ENCODE measurements around the gene PIGM. TPM values are rescaled to one million over a fixed set of nuclear protein-coding genes. Genes with fewer than 3 reads are reported as not detected.

The PIGM gene
- total and polyA plus RNA-seq, 9 donors, result 2.7 to 7.4 (median 5.9) TPM

- Histone ChIP-seq H3K9me3 (no peaks in the 10 kb centered on the region), H3K27ac (no peak overlapping the region)
Measured at GRCh38 chr1:159992161-159992560, 39.6 kb downstream of the PIGM start.

GRCh38 chr1:159991513-159991912 is 40.3 kb downstream of the PIGM start:
- Histone ChIP-seq H3K4me1 (ENCODE audit: insufficient read depth) (no peaks in the 10 kb centered on the region), H3K36me3 (no peaks in the 10 kb centered on the region), H3K27ac (no peak overlapping the region), H3K9me3 (no peaks in the 10 kb centered on the region), H3K4me3 (no peak overlapping the region), H3K27me3 (no peaks in the 10 kb centered on the region)
- TF ChIP-seq EP300 (IDR thresholded peaks at IDR 0.05) (no peak), POLR2A (IDR thresholded peaks at IDR 0.05) (no peak), CTCF (IDR thresholded peaks at IDR 0.05) (no peak)
- 43 to 62% (median 51%) methylated on average over 4 of the region's 4 CpGs for WGBS, 3 donors
- DNase-seq, result no peak
- intact Hi-C loops (cut with DNase I), result no loop called here

More at GRCh38 chr1:159992161-159992560, 39.6 kb downstream of the PIGM start:
- Histone ChIP-seq H3K4me3 (no peak overlapping the region), H3K36me3 (no peaks in the 10 kb centered on the region), H3K4me1 (ENCODE audit: insufficient read depth) (no peaks in the 10 kb centered on the region), H3K27me3 (no peaks in the 10 kb centered on the region)
- TF ChIP-seq CTCF (IDR thresholded peaks at IDR 0.05), result no peak
- no peak for TF ChIP-seq POLR2A (IDR thresholded peaks at IDR 0.05)
- no peak for TF ChIP-seq EP300 (IDR thresholded peaks at IDR 0.05)
- WGBS, 3 donors, result 30 to 45% (median 44%) methylated on average over 1 of the region's 1 CpG
- DNase-seq, result no peak
- intact Hi-C loops (cut with DNase I), result no loop called here

- Histone ChIP-seq H3K27ac (no peak overlapping the region), H3K27me3 (no peaks in the 10 kb centered on the region), H3K9me3 (no peaks in the 10 kb centered on the region), H3K4me1 (ENCODE audit: insufficient read depth) (no peaks in the 10 kb centered on the region), H3K4me3 (no peak overlapping the region), H3K36me3 (no peaks in the 10 kb centered on the region)
- intact Hi-C loops (cut with DNase I), result no loop called here
- TF ChIP-seq POLR2A (IDR thresholded peaks at IDR 0.05) (no peak), CTCF (IDR thresholded peaks at IDR 0.05) (no peak), EP300 (IDR thresholded peaks at IDR 0.05) (no peak)
- 79 to 84% (median 79%) methylated on average over 5 of the region's 5 CpGs for WGBS, 3 donors
- DNase-seq, result no peak
Measured at GRCh38 chr1:159990005-159990404, 41.8 kb downstream of the PIGM start.

GRCh38 chr1:159989581-159989980 is 42.2 kb downstream of the PIGM start:
- Histone ChIP-seq H3K27ac (no peak overlapping the region), H3K4me3 (no peak overlapping the region), H3K36me3 (no peaks in the 10 kb centered on the region), H3K27me3 (no peaks in the 10 kb centered on the region), H3K9me3 (no peaks in the 10 kb centered on the region), H3K4me1 (ENCODE audit: insufficient read depth) (no peaks in the 10 kb centered on the region)
- TF ChIP-seq EP300 (IDR thresholded peaks at IDR 0.05), result no peak
- TF ChIP-seq POLR2A (IDR thresholded peaks at IDR 0.05), result no peak
- no peak for TF ChIP-seq CTCF (IDR thresholded peaks at IDR 0.05)
- no peak for DNase-seq
- intact Hi-C loops (cut with DNase I), result no loop called here
- 62 to 81% (median 72%) methylated on average over 3 of the region's 3 CpGs for WGBS, 3 donors
